T-helper 22 cell (primary cell): Measurements from ENCODE around the gene DIP2B.

Source experiments
- DNase-seq: peaks from one replicate; pipeline ENCODE4 v3.0.0-alpha.2; 2020; ENCODE audit warnings: low read depth

DIP2B gene

GRCh38 chr12:50775251-50775650 is 270.5 kb downstream of the DIP2B start:
- DNase-seq = no peak

- no peak for DNase-seq
These were observed 272.3 kb downstream of the DIP2B start for GRCh38 chr12:50776749-50777728.

- DNase-seq = no peak
These were observed 274.1 kb downstream of the DIP2B start for GRCh38 chr12:50778663-50779590.

GRCh38 chr12:50780013-50780412 is 275.2 kb downstream of the DIP2B start:
- DNase-seq = no peak

GRCh38 chr12:50784501-50784900 is 279.7 kb downstream of the DIP2B start:
- no peak for DNase-seq

GRCh38 chr12:50785406-50786001 is 280.7 kb downstream of the DIP2B start:
- no peak for DNase-seq

- no peak for DNase-seq
These were observed 281.9 kb downstream of the DIP2B start for GRCh38 chr12:50786498-50787231.

- DNase-seq = no peak
These were observed 282.8 kb downstream of the DIP2B start for GRCh38 chr12:50787618-50788017.

- no peak for DNase-seq
These were observed 283.8 kb downstream of the DIP2B start for GRCh38 chr12:50788561-50788960.

- DNase-seq = no peak
These were observed 285.3 kb downstream of the DIP2B start for GRCh38 chr12:50790081-50790480.
